ENCODE measurements around the gene CCSER1.

DNA sequence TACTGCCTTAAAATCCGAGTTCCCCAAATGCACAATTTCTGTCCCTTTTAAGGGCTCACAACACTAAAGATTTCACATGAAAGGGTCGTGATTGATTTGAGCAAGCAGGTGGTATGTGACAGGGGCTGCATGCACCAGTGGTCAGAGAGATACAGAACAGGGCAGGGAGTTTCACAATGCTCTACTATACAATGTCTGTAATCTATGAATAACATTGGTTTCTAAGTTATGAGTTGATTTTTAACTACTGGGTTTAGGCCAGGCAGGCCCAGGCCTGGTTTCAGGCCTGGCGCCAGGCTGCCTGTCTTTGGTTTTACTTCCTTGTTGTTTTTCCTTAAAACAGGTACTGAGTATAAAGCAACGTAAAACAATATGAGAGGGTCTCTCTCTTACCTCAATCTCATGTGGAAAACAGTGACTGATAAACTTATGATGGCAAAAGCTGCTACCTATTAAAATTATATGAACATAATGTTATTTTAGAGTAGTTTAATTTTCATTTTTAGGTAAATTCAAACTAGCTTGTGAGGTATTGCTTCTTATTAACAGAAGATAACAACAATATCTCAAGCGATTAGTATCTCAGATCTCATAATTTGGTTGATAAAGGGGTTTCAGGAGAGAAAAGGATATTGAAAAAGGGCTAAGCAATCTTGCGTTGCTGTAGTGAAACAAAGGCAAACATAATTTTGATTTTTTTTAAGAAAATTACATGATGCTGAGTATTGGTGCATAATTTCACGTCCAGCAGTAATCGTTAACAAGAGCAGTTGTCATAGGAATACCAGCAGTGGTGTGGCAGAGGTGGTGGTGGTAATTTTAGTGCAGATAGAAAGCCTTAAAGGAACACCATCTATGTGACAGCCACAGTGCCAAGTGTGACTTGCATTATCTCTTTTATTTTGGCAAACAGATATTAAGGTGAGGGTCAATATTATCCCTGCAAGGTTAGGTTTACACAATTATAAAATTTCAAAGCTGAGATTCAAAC, 1232.1 kb downstream of the CCSER1 start:
- TF ChIP-seq, protein P1, sequence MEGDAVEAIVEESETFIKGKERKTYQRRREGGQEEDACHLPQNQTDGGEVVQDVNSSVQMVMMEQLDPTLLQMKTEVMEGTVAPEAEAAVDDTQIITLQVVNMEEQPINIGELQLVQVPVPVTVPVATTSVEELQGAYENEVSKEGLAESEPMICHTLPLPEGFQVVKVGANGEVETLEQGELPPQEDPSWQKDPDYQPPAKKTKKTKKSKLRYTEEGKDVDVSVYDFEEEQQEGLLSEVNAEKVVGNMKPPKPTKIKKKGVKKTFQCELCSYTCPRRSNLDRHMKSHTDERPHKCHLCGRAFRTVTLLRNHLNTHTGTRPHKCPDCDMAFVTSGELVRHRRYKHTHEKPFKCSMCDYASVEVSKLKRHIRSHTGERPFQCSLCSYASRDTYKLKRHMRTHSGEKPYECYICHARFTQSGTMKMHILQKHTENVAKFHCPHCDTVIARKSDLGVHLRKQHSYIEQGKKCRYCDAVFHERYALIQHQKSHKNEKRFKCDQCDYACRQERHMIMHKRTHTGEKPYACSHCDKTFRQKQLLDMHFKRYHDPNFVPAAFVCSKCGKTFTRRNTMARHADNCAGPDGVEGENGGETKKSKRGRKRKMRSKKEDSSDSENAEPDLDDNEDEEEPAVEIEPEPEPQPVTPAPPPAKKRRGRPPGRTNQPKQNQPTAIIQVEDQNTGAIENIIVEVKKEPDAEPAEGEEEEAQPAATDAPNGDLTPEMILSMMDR (IDR thresholded peaks at IDR 0.05; ENCODE audit: poor library complexity, severe bottlenecking): no peak
- TF ChIP-seq, protein P2, sequence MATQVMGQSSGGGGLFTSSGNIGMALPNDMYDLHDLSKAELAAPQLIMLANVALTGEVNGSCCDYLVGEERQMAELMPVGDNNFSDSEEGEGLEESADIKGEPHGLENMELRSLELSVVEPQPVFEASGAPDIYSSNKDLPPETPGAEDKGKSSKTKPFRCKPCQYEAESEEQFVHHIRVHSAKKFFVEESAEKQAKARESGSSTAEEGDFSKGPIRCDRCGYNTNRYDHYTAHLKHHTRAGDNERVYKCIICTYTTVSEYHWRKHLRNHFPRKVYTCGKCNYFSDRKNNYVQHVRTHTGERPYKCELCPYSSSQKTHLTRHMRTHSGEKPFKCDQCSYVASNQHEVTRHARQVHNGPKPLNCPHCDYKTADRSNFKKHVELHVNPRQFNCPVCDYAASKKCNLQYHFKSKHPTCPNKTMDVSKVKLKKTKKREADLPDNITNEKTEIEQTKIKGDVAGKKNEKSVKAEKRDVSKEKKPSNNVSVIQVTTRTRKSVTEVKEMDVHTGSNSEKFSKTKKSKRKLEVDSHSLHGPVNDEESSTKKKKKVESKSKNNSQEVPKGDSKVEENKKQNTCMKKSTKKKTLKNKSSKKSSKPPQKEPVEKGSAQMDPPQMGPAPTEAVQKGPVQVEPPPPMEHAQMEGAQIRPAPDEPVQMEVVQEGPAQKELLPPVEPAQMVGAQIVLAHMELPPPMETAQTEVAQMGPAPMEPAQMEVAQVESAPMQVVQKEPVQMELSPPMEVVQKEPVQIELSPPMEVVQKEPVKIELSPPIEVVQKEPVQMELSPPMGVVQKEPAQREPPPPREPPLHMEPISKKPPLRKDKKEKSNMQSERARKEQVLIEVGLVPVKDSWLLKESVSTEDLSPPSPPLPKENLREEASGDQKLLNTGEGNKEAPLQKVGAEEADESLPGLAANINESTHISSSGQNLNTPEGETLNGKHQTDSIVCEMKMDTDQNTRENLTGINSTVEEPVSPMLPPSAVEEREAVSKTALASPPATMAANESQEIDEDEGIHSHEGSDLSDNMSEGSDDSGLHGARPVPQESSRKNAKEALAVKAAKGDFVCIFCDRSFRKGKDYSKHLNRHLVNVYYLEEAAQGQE (IDR thresholded peaks at IDR 0.05; ENCODE audit: borderline replicate concordance): no peak
- TF ChIP-seq EZH2 (IDR thresholded peaks at IDR 0.05; ENCODE audit: borderline replicate concordance, insufficient read depth, low read length, poor library complexity, severe bottlenecking): no peak
- no peak for TF ChIP-seq MXI1 (conservative IDR thresholded peaks at IDR 0.05; ENCODE audit: poor library complexity, severe bottlenecking)
- TF ChIP-seq POLR2AphosphoS5 (IDR thresholded peaks at IDR 0.05): no peak
- no peak for TF ChIP-seq RAD21 (conservative IDR thresholded peaks at IDR 0.05)

Data from neural cell (in vitro differentiated cells).